Activated naive CD8-positive, alpha-beta T cell (primary cell): Measurements from ENCODE around the gene SP7.
"Not testable (repeated sequence)": the region's sequence is repeated elsewhere in the genome, so short reads cannot be mapped to it uniquely, and the experiment has no call there.

Experiments used
- H3K27ac Mint-ChIP-seq: one replicate; pipeline ENCODE4 v1.8.0; 2021; ENCODE audit warnings: mixed read lengths
- H3K27me3 Mint-ChIP-seq: one replicate; pipeline ENCODE4 v1.8.0; 2021; ENCODE audit warnings: mixed read lengths
- H3K36me3 Mint-ChIP-seq: one replicate; pipeline ENCODE4 v1.8.0; 2021; ENCODE audit warnings: mixed read lengths
- H3K4me1 Mint-ChIP-seq: one replicate; pipeline ENCODE4 v1.8.0; 2021; ENCODE audit warnings: low read depth, mixed read lengths
- H3K4me3 Mint-ChIP-seq: one replicate; pipeline ENCODE4 v1.8.0; 2021; ENCODE audit warnings: mild to moderate bottlenecking, mixed read lengths
- H3K9me3 Mint-ChIP-seq: one replicate; pipeline ENCODE4 v1.8.0; 2021; ENCODE audit warnings: low read depth, mixed read lengths

Gene SP7

DNA sequence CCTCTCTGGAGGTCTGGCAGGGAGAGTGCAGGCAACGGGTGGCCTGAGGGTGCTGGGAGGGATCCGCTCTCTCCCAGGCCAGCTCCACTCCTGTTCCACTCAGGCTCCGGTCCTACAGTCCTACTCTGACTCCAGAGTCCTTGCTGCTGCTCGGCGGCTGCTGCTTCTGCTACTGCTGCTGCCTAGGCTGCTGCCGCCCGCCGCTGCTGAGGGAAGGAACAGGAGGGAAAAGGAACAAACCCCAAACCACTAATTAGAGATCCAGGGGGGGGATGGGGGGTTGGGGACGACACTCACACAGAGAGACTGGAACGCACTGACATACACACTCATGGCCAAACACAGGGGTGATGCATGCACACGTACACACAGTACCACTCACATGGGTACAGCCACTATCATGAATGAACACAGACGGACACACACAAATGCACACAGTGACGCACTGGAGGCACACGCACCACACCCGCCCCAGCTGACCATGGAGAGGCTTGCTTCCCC lies at the start of gene SP7:
Gene SP7, minus strand, starts transcription at position 174 of the 501 bp plus-strand sequence. CDS start 708 bp downstream, outside the sequence.
- no peak within 1 kb of the TSS for H3K27ac Mint-ChIP-seq
- no peaks in the 10 kb centered on the region for H3K9me3 Mint-ChIP-seq
- H3K36me3 Mint-ChIP-seq: no peaks in the 10 kb centered on the region
- H3K4me3 Mint-ChIP-seq: no peak within 1 kb of the TSS
- H3K4me1 Mint-ChIP-seq: peaks cover 6% of the 10 kb centered on the region
- peaks cover 22% of the 10 kb centered on the region for H3K27me3 Mint-ChIP-seq

- no peaks in the 10 kb centered on the region for H3K9me3 Mint-ChIP-seq
Measured at GRCh38 chr12:53383258-53383657, 47.1 kb upstream of the SP7 start.

DNA sequence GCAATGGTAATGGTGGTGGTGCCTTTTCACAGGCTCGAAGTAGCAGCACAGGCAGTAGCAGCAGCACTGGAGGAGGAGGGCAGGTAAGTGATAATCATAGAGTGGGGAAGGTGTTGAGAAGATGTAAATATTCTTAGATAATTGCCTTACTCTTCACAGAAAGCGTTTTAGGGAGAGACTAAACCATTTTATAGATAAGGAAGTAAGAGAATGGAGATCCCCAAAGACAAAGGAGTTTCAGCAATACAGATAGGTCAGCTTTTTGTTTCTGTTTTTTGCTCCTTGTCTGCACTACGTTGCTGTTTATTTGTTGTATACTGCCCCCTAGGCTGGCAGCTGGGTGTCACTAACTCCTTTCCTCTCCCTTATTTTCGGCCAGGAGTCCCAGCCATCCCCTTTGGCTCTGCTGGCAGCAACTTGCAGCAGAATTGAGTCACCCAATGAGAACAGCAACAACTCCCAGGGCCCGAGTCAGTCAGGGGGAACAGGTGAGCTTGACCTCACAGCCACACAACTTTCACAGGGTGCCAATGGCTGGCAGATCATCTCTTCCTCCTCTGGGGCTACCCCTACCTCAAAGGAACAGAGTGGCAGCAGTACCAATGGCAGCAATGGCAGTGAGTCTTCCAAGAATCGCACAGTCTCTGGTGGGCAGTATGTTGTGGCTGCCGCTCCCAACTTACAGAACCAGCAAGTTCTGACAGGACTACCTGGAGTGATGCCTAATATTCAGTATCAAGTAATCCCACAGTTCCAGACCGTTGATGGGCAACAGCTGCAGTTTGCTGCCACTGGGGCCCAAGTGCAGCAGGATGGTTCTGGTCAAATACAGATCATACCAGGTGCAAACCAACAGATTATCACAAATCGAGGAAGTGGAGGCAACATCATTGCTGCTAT lies 45.8 kb upstream of the SP7 start:
- peaks cover 44% of the 10 kb centered on the region for H3K4me1 Mint-ChIP-seq
- H3K27ac Mint-ChIP-seq: peak overlapping the region; percentile 90
- H3K27me3 Mint-ChIP-seq: no peaks in the 10 kb centered on the region
- H3K36me3 Mint-ChIP-seq: peaks cover 15% of the 10 kb centered on the region
- peak overlapping the region; percentile 93 for H3K4me3 Mint-ChIP-seq
- H3K9me3 Mint-ChIP-seq: no peaks in the 10 kb centered on the region

More at GRCh38 chr12:53383258-53383657, 47.1 kb upstream of the SP7 start:
- Mint-ChIP-seq H3K27ac (peak overlapping the region; percentile 38), H3K4me3 (peak overlapping the region; percentile 93), H3K27me3 (no peaks in the 10 kb centered on the region), H3K36me3 (peaks cover 18% of the 10 kb centered on the region), H3K4me1 (peaks cover 55% of the 10 kb centered on the region)

DNA sequence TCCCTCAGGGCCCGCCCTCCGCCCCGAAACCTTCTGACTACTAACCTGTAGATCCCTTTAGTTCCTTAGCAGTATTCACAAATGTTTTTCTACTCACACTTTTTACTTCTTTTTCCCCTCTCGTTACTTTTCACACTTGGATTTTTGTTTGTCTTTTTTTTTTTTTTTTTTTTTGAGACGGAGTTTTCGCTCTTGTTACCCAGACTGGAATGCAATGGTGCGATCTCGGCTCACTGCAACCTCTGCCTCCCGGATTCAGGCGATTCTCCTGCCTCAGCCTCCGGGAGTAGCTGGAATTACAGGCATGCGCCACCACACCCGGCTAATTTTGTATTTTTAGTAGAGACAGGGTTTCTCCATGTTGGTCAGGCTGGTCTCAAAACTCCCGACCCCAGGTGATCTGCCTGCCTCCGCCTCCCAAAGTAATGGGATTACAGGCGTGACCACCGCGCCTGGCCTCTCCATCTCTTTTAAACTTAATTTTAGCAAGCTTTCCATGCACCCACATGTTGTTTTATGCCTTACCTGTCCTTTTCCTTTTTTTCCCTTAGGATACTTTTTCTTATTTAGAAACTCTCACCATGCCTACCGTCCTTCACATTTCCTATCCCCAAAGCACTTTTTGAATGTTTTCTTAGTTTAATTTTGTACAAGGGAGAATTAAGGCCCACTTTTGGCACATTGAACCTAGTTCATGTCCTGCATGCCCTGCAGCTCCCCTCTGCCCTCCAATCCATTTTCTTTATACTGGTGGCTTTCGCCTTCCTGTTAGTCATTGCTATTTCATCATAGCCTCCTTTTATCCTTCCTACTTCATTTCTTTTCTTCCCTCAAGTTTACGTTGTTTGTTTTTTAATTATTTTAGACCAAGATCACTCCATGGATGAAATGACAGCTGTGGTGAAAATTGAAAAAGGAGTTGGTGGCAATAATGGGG lies 44.9 kb upstream of the SP7 start:
- peak overlapping the region; percentile 93 for H3K4me3 Mint-ChIP-seq
- H3K9me3 Mint-ChIP-seq: no peaks in the 10 kb centered on the region
- H3K4me1 Mint-ChIP-seq: peaks cover 37% of the 10 kb centered on the region
- no peaks in the 10 kb centered on the region for H3K27me3 Mint-ChIP-seq
- H3K27ac Mint-ChIP-seq: peak overlapping the region; percentile 90
- peaks cover 13% of the 10 kb centered on the region for H3K36me3 Mint-ChIP-seq

DNA sequence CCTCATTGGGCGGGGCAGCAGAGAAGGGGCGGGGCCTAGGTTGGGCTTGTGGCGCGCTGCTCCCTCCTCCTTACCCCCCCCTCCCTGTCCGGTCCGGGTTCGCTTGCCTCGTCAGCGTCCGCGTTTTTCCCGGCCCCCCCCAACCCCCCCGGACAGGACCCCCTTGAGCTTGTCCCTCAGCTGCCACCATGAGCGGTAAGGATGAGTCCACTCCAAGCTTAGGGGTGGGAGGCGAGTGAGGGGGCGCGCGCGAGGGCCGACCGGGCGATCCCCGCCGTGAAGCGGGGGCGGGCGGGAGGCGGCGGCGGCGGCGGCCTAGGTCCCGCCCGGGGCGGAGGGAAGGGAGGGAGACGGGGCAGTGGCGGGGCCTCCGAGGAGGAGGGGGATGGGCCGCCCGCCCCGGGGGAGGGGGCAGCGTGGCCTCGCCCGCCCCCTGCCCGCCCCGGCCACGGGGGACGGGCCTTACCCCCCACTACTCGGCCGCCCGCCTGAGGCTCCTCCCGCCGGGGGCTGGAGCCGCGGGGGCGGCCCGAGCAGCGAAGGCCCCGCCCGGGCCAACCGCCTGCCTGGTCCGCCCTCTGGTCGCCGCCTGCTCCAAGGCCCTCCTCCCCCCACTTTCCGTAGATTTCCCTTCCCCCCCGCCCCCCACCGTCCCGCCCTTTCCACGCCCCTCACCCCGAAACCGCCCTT lies 44.1 kb upstream of the SP7 start, which contains the start of gene SP1:
Gene SP1, plus strand, starts transcription at position 73 of the 690 bp plus-strand sequence. Its CDS starts 116 bp downstream, at position 189.
- no peaks in the 10 kb centered on the region for H3K27me3 Mint-ChIP-seq
- H3K27ac Mint-ChIP-seq: peak within 1 kb of the TSS; percentile 90
- H3K9me3 Mint-ChIP-seq: no peaks in the 10 kb centered on the region
- H3K4me3 Mint-ChIP-seq: peak within 1 kb of the TSS; percentile 93
- H3K4me1 Mint-ChIP-seq: peaks cover 34% of the 10 kb centered on the region
- peaks cover 12% of the 10 kb centered on the region for H3K36me3 Mint-ChIP-seq

DNA sequence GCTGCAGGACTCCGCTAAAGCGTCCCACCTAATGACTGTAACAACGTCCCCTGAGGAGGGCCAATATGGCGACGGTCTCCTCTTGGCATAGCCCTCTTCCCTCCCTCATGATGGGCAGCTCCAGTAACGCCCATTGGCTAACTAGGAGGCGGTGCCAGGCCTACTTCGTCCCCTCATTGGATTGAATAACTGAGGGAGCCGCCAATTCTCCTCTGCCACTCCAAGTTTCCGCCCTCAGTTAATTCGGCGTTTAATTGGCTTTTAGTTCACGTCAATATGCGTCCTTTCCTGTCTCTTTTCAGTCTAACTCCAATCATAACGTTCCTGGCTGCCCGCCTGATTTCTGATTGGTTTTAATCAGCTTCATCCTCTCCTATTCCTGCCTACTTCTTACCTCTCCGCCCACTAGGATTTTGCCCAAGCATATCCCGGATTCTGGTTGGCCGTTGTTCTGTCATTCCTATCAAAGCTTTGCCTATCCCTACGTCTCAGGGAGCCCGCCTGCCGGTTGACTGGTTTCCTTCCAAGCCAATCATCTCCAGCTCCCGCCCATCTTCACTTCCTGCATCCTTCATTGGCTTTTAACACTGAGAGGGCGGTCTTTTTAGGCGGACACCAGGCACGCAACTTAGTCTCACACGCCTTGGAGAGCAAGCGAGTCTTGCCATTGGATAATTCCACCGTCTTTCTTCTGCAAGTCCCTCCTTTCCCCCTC lies 43.4 kb upstream of the SP7 start:
- Mint-ChIP-seq H3K36me3 (peaks cover 12% of the 10 kb centered on the region), H3K27me3 (no peaks in the 10 kb centered on the region), H3K27ac (no peak overlapping the region), H3K4me1 (peaks cover 31% of the 10 kb centered on the region), H3K9me3 (no peaks in the 10 kb centered on the region), H3K4me3 (no peak overlapping the region)

DNA sequence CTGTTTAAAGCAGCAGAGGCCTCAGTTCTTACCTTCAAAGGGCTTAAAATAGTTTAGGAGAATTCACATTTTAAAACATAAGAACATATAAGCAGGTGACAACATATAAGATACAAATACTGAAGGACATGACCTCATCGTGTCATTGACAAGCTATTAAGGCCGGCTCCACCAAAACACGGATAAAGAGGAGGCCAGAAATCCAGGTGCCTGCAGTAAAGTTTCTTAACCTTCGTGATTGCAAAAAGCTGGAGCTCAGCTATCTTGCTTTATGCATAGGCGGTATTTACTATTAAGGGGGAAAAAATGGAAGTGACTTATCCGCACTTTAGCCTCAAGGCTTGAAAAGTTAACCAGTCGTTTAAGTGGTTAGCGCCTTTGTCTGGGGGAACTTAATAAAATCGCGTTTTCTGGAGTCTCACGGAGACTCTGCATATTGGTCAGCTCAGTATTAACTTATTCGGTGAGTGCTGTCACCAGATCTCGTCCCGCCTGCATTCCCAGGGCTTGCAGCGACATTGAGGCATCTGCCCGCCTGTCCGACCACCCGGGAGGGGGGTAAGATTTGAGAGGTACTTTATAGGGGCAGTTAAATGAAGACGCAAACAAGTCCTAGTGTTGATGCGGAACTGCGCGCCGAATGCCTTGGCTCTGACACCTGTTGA lies 42.7 kb upstream of the SP7 start:
- Mint-ChIP-seq H3K27me3 (no peaks in the 10 kb centered on the region), H3K9me3 (no peaks in the 10 kb centered on the region), H3K27ac (no peak overlapping the region), H3K4me1 (peaks cover 30% of the 10 kb centered on the region), H3K4me3 (no peak overlapping the region), H3K36me3 (peaks cover 12% of the 10 kb centered on the region)

DNA sequence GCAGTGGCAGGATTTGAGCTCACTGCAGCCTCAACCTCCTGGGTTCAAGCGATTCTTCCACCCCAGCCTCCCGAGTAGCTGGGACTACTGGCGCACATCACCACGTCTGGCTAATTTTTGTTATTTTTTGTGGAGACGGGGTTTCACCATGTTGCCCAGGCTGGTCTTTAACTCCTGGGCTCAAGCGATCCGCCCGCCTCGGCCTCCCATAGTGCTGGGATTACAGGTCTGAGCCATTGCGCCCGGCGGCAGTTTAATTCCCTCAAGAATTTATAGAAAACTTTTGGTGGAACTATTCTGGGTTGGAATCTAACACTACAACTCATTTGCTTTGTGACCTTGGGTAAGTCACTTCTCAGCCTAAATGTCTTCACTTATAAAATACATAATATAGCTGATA lies 42.1 kb upstream of the SP7 start:
- Mint-ChIP-seq H3K4me3 (no peak overlapping the region), H3K27me3 (no peaks in the 10 kb centered on the region), H3K27ac (no peak overlapping the region), H3K36me3 (peaks cover 8% of the 10 kb centered on the region), H3K9me3 (no peaks in the 10 kb centered on the region), H3K4me1 (peaks cover 25% of the 10 kb centered on the region)

- Mint-ChIP-seq H3K27ac (no peak overlapping the region), H3K27me3 (no peaks in the 10 kb centered on the region), H3K36me3 (peaks cover 4% of the 10 kb centered on the region), H3K4me1 (peaks cover 19% of the 10 kb centered on the region), H3K4me3 (no peak overlapping the region), H3K9me3 (no peaks in the 10 kb centered on the region)
Measured at GRCh38 chr12:53376747-53377146, 40.6 kb upstream of the SP7 start.

DNA sequence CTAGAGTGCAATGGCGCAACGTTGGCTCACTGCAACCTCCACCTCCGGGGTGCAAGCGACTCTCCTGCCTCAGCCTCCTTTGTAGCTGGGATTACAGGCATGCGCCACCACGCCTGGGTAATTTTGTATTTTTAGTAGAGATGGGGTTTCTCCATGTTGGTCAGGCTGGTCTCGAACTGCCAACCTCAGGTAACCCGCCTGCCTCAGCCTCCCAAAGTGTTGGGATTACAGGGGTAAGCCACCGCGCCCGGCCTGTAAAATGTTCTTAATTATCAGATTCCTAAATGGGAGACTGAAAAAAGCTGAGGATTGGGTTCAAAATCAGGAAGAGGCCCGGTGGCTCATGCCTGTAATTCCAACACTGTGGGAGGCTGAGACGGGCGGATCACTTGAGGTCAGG lies 38.1 kb upstream of the SP7 start:
- not testable (repeated sequence) for H3K36me3 Mint-ChIP-seq, H3K4me3 Mint-ChIP-seq, H3K27me3 Mint-ChIP-seq, H3K9me3 Mint-ChIP-seq
- H3K4me1 Mint-ChIP-seq: peaks cover 23% of the 10 kb centered on the region
- H3K27ac Mint-ChIP-seq: peak overlapping the region; percentile 16

DNA sequence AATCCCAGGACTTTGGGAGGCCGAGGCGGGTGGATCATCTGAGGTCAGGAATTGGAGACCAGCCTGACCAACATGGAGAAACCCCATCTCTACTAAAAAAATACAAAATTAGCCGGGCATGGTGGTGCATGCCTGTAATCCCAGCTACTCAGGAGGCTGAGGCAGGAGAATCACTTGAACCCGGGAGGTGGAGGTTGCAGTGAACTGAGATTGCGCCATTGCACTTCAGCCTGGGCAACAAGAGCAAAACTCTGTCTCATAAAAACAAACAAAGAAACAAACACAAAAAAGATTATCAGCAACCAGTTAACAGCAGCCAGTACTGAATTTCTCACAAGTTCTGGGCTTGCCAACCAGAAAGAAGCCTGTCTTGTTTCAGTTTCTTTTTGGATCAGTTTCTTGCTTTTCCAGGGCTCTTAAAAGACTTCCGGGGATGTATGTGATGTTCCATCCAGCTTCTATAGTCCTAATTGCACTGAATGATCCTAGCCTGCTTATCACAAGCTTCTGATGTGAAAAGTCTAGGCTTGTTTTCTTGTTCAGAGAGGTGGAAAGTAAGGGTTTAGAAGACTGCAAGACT lies 37.5 kb upstream of the SP7 start:
- Mint-ChIP-seq H3K4me1 (peaks cover 24% of the 10 kb centered on the region), H3K27ac (peak overlapping the region; percentile 59)
- not testable (repeated sequence) for H3K36me3 Mint-ChIP-seq, H3K4me3 Mint-ChIP-seq, H3K9me3 Mint-ChIP-seq, H3K27me3 Mint-ChIP-seq

GRCh38 chr12:53365245-53365904 lies 29.2 kb upstream of the SP7 start:
- Mint-ChIP-seq H3K27me3 (no peaks in the 10 kb centered on the region), H3K4me1 (peaks cover 12% of the 10 kb centered on the region), H3K36me3 (no peaks in the 10 kb centered on the region), H3K9me3 (no peaks in the 10 kb centered on the region), H3K27ac (peak overlapping the region; percentile 61), H3K4me3 (no peak overlapping the region)

- not testable (repeated sequence) for H3K9me3 Mint-ChIP-seq, H3K27me3 Mint-ChIP-seq, H3K4me1 Mint-ChIP-seq, H3K27ac Mint-ChIP-seq, H3K36me3 Mint-ChIP-seq, H3K4me3 Mint-ChIP-seq
Measured at GRCh38 chr12:53361638-53362037, 25.5 kb upstream of the SP7 start.
